GM12872 (cell line): ENCODE results near the gene PLCB2.

Experiments used
- TF ChIP-seq, protein P1 (sequence below): IDR thresholded peaks from 3 replicates; pipeline ENCODE4 v1.5.1; 2011; ENCODE audit warnings: low read depth, mild to moderate bottlenecking, low read length, moderate library complexity; ENCODE audit not compliant: insufficient read depth

Gene PLCB2

DNA sequence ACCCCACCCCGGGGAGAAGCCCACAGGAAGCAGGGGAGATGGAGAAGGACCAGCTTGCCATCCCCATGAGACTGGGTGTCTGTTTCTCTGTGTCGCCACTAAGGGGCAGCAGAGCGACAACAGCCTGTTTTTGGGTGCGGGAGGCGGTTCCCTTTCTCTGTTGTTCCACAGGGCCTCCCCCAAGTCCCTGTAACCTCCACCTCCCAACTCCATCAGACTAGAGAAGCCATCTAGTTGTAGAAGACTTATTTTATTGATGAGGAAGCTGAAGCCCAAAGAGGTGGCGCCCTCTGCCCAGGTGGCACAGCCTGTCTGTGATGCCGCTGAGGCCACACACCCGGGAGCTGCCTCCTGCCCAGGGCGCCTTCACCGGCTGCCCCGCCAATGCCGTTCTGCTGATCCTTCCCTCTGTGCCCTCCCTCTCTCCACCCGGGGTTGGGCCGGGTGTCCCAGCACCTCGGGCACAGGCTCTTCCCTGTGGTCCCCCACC, 36.9 kb upstream of the PLCB2 start:
- TF ChIP-seq, protein P1, sequence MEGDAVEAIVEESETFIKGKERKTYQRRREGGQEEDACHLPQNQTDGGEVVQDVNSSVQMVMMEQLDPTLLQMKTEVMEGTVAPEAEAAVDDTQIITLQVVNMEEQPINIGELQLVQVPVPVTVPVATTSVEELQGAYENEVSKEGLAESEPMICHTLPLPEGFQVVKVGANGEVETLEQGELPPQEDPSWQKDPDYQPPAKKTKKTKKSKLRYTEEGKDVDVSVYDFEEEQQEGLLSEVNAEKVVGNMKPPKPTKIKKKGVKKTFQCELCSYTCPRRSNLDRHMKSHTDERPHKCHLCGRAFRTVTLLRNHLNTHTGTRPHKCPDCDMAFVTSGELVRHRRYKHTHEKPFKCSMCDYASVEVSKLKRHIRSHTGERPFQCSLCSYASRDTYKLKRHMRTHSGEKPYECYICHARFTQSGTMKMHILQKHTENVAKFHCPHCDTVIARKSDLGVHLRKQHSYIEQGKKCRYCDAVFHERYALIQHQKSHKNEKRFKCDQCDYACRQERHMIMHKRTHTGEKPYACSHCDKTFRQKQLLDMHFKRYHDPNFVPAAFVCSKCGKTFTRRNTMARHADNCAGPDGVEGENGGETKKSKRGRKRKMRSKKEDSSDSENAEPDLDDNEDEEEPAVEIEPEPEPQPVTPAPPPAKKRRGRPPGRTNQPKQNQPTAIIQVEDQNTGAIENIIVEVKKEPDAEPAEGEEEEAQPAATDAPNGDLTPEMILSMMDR, result peak; percentile 92

DNA sequence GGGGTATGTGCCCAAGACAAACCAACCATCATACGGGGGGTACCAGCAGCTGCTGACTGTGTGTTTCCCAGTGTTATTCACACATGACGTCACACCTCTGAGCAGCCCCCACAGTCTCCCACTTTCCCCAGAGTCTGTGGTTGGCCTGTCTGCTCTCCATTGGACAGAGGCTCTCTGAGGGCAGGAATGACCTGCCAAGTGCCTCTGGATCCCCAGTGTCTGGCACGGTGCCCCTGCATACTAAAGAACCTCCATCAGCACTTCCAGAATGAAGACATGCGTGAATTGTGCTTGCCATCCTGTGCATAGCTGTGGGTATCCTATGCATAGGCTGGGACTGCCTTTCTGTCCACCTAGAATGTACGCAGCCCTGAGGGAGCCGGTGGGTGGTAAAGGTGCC, 36.5 kb upstream of the PLCB2 start:
- TF ChIP-seq, protein P1, result no peak

DNA sequence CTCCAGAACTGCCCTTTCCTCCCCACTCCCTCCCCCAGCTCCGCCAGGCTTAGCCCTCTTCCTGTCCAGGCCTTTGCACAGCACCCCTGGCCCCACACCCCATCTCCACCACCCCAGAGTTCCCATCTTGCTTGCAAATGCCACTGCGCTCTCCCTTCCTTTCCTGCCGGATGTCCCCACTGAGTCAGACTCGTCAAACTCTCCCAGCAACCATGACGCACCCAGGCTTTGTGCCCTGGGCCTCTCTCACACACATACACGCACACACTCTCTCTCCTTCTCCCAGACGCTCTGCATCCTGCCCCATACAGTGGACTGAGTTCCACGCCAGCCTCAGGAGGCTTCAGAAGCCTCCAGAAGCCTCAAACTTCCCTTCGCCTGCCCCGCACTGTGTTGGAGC, 35.8 kb upstream of the PLCB2 start:
- TF ChIP-seq, protein P1, result no peak

DNA sequence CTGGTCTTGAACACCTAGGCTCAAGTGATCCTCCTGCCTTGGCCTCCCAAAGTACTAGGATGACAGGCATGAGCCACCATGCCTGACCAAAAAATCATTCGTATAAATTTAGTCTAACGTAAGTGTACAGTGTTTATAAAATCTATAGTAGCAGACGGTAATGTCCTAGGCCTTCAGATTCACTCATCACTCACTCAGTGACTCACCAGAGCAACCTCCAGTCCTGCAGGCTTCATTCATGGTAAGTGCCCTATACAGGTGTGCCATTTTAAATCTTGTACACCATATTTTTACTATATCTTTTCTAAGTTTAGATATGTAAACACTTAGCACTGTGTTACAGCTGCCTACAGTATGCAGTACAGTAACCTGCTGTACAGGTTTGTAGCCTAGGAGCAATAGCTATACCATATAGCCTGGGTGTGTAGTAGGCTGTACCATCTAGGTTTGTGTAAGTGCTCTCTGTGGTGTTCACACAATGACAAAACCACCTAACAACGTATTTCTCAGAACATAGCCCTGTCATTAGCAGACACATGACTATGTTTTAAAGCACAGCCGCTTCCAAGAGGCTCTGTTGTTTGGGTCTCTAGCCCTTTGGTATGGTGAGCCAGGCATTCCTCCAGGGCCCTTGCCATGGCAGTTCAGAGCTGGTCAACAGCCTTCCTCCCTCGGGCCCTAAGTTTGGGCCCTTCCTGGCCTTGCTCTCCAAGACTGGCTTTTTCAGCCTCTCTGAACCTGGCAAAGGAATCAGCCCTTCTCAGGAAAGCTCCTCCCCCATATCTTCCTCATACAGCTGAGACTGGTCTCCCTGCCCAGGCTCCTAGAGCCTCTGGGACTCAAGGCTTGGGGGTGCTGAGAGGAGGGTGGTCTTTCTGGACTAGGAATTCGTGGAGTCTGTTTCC, 34.9 kb upstream of the PLCB2 start:
- TF ChIP-seq, protein P1, result no peak

DNA sequence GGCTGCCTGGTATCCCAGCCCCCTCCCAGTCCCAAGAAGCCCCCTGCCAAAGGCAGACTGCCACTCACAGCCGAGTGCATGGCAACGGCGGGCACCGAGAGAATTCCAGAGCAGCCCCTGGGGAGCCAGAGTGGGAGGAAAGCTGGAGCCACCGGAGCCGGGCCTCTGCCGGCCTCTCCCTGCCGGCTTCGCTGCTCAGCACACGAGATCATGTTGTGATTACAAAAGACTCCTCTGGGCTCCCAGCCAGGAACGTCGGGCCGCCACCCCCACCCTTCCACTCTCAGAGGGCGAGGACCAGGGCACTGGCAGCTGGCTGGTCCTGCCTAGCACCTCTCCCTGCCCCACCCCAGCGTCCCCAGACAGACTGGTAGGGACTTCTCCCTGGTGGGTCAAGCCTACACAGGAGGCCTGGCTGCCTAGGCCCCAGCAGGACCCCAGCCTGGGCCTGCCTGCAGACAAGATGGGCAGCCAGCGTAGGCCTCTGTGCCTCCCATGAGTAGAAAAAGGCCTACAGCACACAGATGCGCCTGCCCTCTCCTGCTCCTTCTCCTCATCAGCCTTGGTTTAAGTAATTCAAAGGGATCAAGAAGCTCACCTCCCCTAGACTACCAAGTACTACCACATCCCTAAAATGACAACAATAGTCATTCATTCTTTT, 33.1 kb upstream of the PLCB2 start, which contains the start of gene CCDC9B:
CCDC9B (minus strand) TSS at position 200 of the 661 bp plus-strand sequence; CDS start at position 80, 120 bp downstream.
- TF ChIP-seq, protein P1, result no peak

DNA sequence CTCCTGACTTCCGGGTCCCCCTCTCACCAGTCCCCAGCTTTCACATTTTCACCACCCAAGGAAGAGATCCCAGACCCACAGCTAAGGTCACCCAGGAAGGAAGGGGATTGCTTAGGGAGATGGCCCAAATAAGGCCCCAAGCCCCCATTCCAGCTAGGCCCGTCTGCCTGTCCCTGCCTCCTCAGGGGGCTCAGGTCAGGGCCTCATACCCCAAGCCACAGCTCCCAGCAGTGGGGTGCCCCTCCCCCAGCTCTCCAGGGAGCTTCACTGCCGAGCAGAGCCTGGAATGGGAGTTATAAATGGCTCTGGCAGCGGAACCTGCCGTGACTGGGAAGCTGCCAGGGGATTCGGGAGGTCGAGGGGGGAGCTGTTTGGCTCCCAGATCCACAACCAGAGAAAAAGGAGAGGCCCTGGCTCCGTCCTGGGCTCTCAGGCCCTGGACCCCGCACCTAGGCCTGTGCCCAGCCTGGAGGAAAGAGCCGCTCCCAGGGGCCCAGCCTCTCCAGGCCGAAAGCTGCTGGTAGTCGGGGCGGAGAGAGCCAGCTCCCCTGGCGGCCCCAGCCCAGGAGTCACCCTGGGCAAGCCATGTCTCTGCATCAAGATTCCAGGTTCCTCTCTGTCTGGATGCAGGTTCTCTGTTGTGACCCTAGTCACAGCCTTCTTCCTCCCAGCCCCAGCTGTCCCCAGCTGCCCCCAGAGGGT, 32.5 kb upstream of the PLCB2 start:
- TF ChIP-seq, protein P1, result no peak

DNA sequence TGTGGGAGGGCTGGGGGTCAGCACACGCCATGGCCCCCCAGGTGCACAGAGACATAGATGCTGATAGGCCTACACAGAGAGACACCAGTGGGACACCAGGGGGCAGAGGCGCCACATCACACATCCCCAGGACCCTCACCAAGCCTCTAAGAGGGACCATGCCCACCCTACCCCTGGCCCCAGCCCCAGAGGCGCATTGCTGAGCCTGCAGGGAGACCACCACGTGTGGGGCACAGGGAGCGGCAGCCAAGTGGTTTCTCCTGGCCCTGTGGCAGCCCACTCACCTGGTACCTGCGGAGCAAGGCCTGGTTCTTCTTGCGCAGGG, 31.8 kb upstream of the PLCB2 start:
- TF ChIP-seq, protein P1, result no peak
